Natural killer cell treated with Interleukin-12 subunit alpha and Interleukin-12 subunit beta and Interleukin-15 and Interleukin-18, amount 100 ng/mL, for 72 hours (primary cell): ENCODE measurements around the gene SIRPA. TPM values are rescaled to one million over a fixed set of nuclear protein-coding genes. Genes with fewer than 3 reads are reported as not detected.

ENCODE experiments used
- ATAC-seq, 2 donors: fragments of 150-1000 bp; cut with Tn5 transposase in 1 of 2; sonication (Bioruptor Pico), chemical (Tn5 transposase) in 1 of 2; 2 replicates each; pipeline ENCODE4 v1.10.0; 2021
- DNase-seq: peaks from one replicate; pipeline ENCODE4 v3.0.0; 2022; ENCODE audit warnings: low spot score
- H3K27ac Mint-ChIP-seq, 2 donors: 1 replicate in 1 of 2; 2 replicates in 1 of 2; pipeline ENCODE4 v1.8.0; 2022; ENCODE audit warnings: mixed read lengths in 2 of 2, mild to moderate bottlenecking in 1 of 2, moderate library complexity in 1 of 2
- H3K27me3 Mint-ChIP-seq, 2 donors: 1 replicate in 1 of 2; 2 replicates in 1 of 2; pipeline ENCODE4 v1.8.0; 2022; ENCODE audit warnings: mixed read lengths in 2 of 2
- H3K36me3 Mint-ChIP-seq: one replicate; pipeline ENCODE4 v1.8.0; 2022; ENCODE audit warnings: mixed read lengths
- H3K4me1 Mint-ChIP-seq, 2 donors: 1 replicate in 1 of 2; 2 replicates in 1 of 2; pipeline ENCODE4 v1.8.0; 2022; ENCODE audit warnings: low read depth in 2 of 2, mixed read lengths in 2 of 2, mild to moderate bottlenecking in 1 of 2
- H3K4me3 Mint-ChIP-seq: one replicate; pipeline ENCODE4 v1.8.0; 2022; ENCODE audit warnings: mixed read lengths
- H3K9me3 Mint-ChIP-seq: 2 replicates; pipeline ENCODE4 v1.8.0; 2022; ENCODE audit warnings: mixed read lengths
- total RNA-seq, 2 donors: library from RNA; stranded (reverse); gene quantifications; one replicate each; pipeline ENCODE4 v1.2.3, GENCODE V29; 2022

SIRPA gene
- total RNA-seq, 2 donors from 2014 or later = 0.14 to 1.0 TPM

DNA sequence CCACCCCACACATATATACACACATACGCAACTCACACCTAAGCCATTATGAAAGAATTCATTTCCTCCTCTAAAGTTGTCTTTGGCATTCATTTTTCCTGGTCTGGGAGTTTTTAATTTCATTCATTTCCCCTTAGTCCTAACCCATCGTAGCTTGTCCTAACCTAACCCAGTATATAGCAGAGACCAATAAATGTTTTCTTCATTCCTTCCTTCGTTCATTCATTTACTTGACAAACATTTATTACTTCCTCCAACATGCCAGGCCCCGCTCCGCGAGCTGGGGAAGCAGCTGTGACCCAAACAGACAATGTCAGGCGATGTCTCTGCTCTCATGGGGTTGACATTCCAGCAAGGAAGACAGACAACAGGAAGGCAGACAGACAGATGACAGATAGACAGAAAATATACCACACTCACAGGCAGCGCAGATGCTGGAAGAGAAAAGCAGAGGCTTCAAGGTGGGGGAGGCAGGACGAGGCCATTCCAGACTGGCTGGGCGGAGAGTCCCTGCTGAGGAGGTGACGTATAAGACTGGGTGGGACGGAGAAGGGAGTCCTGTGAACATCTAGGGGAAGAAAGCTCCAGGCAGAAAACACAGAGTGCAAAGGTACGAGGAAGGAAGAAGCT, 33.7 kb upstream of the SIRPA start:
- Mint-ChIP-seq H3K4me3 (no peak overlapping the region), H3K27ac (no peak overlapping the region), H3K36me3 (no peaks in the 10 kb centered on the region), H3K9me3 (no peaks in the 10 kb centered on the region), H3K27me3 (peaks cover 14 to 30% of the 10 kb centered on the region in 2 donors), H3K4me1 (no peaks in the 10 kb centered on the region)
- DNase-seq (no peak), ATAC-seq (no peak)

DNA sequence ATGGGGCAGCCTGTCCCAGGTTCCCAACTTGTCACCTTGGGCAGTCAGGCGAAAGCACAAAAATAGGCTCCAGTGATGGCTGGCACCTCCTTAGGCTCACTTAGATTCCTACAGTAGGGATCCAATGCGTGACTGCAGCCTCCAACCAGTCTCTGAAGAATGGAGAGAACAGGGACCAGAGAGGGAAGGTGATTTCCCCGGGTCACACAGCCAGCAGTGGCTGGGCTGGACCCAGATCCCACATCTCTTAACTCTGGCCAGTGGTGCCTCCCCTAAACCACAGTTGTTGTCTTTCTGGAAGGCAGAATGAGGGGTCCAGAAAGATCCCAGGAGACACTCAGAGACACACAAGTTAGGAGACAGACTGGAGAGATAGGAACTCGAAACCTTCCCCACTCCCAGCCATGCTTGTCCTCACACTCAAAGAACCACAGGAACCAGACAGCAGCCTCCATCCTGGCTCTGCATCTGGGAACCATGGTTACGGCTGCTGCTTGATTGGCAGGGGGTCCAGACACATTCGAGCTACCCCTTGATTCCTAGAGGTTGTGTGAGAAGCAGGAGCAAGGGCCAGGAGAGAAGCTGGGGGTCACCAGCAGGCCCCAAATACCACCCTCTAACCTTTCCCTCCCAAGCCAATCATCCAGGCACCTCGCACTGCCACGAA, 33.1 kb upstream of the SIRPA start:
- Mint-ChIP-seq H3K27me3 (peaks cover 16 to 34% of the 10 kb centered on the region in 2 donors), H3K27ac (no peak overlapping the region), H3K4me3 (no peak overlapping the region), H3K9me3 (no peaks in the 10 kb centered on the region), H3K4me1 (no peaks in the 10 kb centered on the region), H3K36me3 (no peaks in the 10 kb centered on the region)
- DNase-seq (no peak), ATAC-seq (no peak)

DNA sequence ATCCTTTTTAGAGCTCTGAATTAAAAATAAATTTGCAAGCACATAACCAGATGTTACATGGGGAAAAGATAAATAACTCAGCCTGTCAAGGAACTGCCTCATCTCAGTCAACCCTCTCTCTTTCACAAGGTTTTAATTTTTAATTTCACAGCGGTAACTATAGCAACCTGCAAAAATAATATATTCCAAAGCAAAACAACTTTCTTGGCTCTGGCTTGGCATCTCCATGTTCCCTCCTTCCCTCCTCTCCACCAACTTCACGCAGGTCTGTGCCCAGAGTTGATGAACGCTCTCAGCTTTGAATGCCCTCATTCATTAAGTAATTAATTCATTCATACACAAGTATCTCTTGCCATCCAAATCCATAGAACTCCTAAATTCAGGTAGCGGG, 32.5 kb upstream of the SIRPA start:
- no peak overlapping the region for H3K4me3 Mint-ChIP-seq
- H3K4me1 Mint-ChIP-seq = no peaks in the 10 kb centered on the region
- H3K27ac Mint-ChIP-seq = no peak overlapping the region
- H3K9me3 Mint-ChIP-seq = no peaks in the 10 kb centered on the region
- peaks cover 18 to 38% of the 10 kb centered on the region in 2 donors for H3K27me3 Mint-ChIP-seq
- no peak for ATAC-seq
- DNase-seq = no peak
- no peaks in the 10 kb centered on the region for H3K36me3 Mint-ChIP-seq

DNA sequence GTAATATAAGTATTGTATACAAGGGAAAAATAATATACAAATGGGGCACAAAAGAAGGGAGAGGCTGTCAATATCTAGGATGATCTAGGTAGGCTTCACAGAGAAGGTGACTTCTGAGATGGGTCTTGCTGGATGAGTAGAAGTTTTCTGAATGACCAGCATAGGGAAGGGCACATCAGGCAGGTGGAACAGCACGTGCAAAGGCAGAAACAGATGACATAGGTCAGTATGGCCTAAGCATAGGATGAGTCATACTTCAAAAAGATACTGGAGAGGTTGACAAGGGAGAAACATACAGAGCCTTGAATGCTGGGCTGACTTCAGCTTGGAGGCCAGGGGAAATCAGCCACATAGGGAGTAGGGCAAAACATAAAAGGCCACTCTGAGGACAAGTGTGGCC, 31.9 kb upstream of the SIRPA start:
- Mint-ChIP-seq H3K27me3 (peaks cover 21 to 43% of the 10 kb centered on the region in 2 donors), H3K9me3 (no peaks in the 10 kb centered on the region), H3K36me3 (no peaks in the 10 kb centered on the region), H3K4me3 (no peak overlapping the region), H3K27ac (no peak overlapping the region), H3K4me1 (no peaks in the 10 kb centered on the region)
- no peak for ATAC-seq
- DNase-seq = no peak

DNA sequence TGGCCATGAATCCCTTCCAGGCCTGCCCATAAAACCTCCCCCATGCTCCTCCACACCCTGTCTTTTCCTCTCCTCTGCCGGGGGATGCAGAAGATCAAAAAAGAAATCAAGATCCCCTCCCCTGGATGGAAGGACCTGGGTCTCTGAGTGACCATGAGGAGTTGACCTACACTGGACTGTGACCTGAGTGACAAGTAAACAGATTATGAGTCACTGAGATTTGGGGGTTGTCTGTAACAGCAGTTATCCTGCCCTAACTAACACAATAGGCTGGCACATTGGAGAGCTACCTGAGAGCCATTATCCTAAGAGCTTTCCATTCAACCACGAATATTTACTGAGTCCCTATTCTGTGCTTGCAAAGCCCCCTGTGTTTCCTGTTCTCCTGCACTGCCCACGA, 28.4 kb upstream of the SIRPA start:
- Mint-ChIP-seq H3K4me3 (no peak overlapping the region), H3K9me3 (no peaks in the 10 kb centered on the region), H3K27me3 (peaks cover 21 to 37% of the 10 kb centered on the region in 2 donors), H3K36me3 (no peaks in the 10 kb centered on the region), H3K4me1 (no peaks in the 10 kb centered on the region), H3K27ac (no peak overlapping the region)
- DNase-seq (no peak), ATAC-seq (no peak)

DNA sequence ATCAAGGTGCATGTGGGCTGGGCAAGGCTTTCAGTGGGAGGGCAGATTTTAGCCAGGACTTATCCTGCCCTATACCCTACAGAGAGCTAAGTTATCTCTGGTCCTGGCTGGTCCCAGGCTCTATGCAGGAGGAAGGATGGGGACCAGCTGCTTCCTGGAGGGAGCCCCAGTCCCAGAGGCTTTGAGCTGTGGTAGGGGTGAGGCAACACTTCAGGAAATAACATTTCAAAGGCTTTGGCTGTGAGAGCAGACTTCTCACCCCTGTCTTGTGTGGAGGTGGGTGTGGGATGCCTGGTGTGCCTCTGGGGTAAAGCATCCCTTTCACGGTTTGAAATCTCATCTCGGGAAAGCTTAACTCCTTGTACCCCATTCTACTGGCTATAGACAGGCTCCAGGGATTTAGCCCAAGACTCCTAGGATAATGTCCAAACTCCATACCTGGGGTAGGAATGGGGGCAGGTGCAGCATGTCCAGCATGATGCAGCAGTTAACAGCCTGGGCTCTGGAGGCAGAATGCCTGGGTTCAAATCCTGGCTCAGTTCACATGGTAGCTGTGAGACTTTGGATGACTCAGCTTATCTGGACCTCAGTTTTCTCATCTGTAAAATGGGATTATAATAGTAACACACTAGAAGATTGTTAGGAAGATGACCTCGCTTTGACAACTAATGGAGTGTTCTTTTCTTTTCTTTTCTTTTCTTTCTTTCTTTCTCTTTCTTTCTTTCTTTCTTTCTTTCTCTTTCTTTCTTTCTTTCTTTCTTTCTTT, 27.5 kb upstream of the SIRPA start:
- no peaks in the 10 kb centered on the region for H3K36me3 Mint-ChIP-seq
- no peak for ATAC-seq
- DNase-seq = no peak
- no peaks in the 10 kb centered on the region for H3K9me3 Mint-ChIP-seq
- no peaks in the 10 kb centered on the region for H3K4me1 Mint-ChIP-seq
- H3K27me3 Mint-ChIP-seq = peaks cover 21 to 36% of the 10 kb centered on the region in 2 donors
- no peak overlapping the region for H3K4me3 Mint-ChIP-seq
- no peak overlapping the region for H3K27ac Mint-ChIP-seq

DNA sequence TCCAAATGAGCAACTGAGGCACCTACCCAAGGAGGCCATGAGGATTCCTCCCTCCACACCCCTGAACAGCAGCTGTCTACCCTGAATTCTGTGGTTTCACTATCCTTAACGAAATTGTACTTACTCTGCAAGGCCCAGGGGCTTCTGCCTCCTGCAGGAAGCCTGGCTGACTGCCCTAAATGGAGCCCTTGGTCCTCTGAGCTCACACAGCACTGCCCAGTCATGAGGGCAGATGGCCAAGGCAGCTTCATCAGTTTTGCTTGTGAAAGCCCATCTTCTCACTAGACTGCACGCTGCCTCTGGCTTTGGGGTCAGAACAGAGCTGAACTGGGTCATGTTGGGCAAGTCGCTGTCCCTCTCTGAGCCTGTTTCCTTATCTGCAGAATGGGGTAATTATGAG, 26.4 kb upstream of the SIRPA start:
- Mint-ChIP-seq H3K27ac (no peak overlapping the region), H3K4me3 (no peak overlapping the region), H3K9me3 (no peaks in the 10 kb centered on the region), H3K27me3 (peaks cover 17 to 26% of the 10 kb centered on the region in 2 donors), H3K36me3 (no peaks in the 10 kb centered on the region), H3K4me1 (no peaks in the 10 kb centered on the region)
- ATAC-seq = no peak
- DNase-seq = no peak

DNA sequence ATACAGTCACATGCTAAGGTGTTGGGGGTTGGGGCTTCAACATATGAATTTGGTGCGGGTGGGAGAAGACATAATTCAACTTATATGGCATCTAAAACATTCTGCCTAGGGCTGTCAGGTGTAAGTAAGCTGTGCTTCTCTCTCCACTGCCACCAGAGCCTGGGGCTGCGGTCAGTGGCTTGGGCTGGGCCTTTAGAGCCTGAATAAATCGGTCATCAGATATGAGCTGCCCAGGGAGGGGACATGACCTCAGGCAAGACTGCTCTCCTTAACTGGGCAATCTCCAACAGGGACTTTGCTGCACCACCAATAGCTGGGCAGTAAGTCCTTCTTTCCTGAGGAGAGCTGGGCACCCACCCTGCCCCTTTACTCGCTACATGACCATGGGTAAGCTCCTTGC, 24.9 kb upstream of the SIRPA start:
- Mint-ChIP-seq H3K4me1 (no peaks in the 10 kb centered on the region), H3K36me3 (no peaks in the 10 kb centered on the region), H3K27ac (no peak overlapping the region), H3K27me3 (peaks cover 19 to 26% of the 10 kb centered on the region in 2 donors), H3K4me3 (no peak overlapping the region), H3K9me3 (no peaks in the 10 kb centered on the region)
- DNase-seq = no peak
- no peak for ATAC-seq

DNA sequence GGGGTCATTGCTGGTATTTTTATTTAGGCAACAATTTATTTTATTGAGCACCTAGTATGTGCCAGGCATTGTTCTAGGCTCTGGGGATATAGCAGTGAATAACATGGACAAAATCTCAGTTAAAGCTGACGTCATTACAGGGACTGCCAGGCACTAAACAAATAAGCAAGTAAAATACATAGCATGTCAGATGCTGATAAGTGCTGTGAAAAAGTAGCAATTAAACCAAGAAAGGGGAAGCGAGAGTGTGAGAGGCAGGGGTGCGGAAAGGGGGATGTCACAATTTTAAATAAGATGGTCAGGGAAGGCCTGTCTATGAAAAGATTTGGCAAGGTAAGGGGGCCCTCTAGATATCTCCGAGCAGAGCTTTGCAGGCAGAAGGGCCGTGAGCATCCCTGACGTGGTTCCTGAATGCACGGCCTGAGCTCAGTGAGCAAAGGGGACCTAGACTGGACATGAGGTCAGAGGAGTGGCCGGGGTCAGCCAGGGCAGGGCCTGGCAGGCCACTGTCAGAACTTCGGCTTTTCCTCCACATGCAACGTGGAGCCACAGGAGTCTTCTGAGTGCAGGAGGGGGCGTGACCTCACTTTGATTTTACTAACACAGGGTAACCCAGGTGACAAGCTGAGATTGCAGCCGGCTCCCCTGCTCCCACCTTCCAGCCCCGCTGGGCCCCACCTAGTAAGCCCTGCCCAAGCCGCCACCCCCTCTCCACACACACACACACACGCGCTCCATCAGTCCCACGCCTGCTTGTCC, 24.2 kb upstream of the SIRPA start:
- Mint-ChIP-seq H3K9me3 (no peaks in the 10 kb centered on the region), H3K27ac (no peak overlapping the region), H3K4me3 (no peak overlapping the region), H3K27me3 (peaks cover 14 to 21% of the 10 kb centered on the region in 2 donors), H3K36me3 (no peaks in the 10 kb centered on the region), H3K4me1 (no peaks in the 10 kb centered on the region)
- no peak for DNase-seq
- ATAC-seq = no peak

DNA sequence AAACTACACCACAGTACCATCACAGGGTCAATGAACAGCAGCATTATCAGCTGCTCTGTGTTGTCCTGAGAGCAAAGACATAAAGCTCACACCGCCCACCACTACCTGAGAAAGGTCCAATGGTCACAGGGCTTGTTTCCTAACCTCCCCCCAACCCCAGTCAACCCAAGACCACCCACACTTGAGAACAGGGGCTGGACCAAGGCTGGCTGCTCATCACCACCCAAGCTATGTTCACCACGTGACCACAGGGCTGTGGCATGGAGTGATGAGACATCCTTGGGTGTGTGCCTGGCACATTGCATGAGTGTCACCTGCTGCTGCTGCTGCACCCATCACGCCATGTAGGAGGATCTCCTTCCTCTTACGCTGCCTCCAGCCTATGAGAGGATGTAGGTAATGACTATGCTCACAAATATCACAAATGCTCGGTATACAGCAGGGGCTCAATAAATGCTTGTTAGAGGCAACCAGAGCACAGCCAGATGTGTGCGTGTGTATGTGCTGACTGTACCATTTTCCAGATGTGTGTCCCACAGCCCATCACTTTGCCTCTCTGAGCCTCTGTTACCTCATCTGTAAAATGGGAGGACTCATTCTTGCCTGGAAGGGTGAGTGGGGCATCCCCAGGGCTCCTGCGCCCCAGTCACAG, 23.3 kb upstream of the SIRPA start:
- peaks cover 12 to 19% of the 10 kb centered on the region in 2 donors for H3K27me3 Mint-ChIP-seq
- H3K9me3 Mint-ChIP-seq = no peaks in the 10 kb centered on the region
- H3K27ac Mint-ChIP-seq = no peak overlapping the region
- no peak for DNase-seq
- peak in 1 of 2 donors; percentile 11 for ATAC-seq
- H3K4me1 Mint-ChIP-seq = no peaks in the 10 kb centered on the region
- no peak overlapping the region for H3K4me3 Mint-ChIP-seq
- H3K36me3 Mint-ChIP-seq = no peaks in the 10 kb centered on the region

DNA sequence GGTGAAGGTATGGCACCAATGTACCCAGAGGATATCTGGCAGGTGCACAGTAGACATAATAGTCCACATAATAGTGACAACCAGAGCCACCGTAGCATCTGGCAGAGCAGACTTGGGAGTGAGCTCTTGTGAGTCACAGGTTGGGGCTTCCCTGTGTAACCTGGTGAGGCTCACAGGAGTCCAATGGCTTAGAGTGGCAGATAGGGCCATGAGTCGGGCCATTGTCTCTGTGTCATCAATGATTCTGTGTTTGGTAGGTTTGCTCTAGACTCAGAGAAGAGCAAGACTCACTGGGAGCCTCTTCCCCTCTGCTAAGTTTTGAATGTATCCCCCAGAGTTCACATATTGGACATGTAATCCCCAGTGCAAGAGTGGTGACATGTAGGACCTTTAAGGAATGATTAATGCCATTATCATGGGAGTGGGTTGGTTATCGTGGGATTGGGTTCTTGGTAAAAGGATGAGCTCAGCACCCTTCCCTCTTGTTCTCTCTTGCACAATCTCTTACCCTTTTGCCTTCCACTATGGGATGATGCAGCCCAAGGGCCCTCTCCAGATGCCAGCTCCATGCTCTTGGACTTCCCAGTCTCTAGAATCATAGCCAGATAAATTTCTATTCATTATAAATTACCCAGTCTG, 22.6 kb upstream of the SIRPA start:
- Mint-ChIP-seq H3K9me3 (no peaks in the 10 kb centered on the region), H3K27me3 (peaks cover 8 to 13% of the 10 kb centered on the region in 2 donors), H3K4me3 (no peak overlapping the region), H3K27ac (no peak overlapping the region), H3K36me3 (no peaks in the 10 kb centered on the region), H3K4me1 (no peaks in the 10 kb centered on the region)
- ATAC-seq (peak in 1 of 2 donors; percentile 3), DNase-seq (no peak)

DNA sequence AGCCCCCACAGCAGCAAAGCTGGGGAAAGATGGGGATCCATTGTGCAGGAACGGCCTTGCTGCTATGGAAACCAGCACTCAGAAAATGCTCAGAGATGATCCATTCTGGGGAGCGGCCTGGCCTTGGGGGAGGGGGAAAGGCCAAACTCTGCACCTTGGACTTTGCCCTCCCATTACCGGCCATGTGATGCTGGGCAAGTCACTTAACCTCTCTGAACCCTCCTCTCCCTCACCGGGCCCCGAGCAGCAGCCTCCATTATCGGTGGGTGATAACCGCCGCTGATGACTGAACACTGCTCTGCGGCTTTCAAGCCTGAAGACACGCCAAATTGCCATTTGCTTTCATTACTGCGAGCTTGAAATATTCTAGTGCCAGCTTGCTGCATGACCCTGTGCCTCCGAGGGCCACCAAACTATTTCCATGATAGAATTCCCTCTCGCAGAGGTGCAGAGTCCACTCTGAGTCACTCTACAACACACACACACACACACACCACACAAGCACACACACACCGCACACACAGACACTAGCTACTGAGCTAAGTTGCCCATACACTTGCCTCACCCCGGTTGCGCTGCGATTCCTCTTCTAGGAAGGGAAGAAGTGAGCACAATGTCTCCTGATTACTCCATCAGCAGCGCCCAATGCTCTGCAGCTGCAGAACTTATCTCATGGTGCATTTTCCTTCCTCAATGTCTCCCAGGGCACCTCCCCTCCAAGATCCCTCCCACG, 20.6 kb upstream of the SIRPA start:
- peaks cover 5 to 6% of the 10 kb centered on the region in 2 donors for H3K27me3 Mint-ChIP-seq
- DNase-seq (no peak), ATAC-seq (no peak)
- H3K4me3 Mint-ChIP-seq = no peak overlapping the region
- H3K9me3 Mint-ChIP-seq = no peaks in the 10 kb centered on the region
- no peak overlapping the region for H3K27ac Mint-ChIP-seq
- H3K36me3 Mint-ChIP-seq = no peaks in the 10 kb centered on the region
- H3K4me1 Mint-ChIP-seq = no peaks in the 10 kb centered on the region
